ENCODE measurements around the gene ST6GALNAC5. TPM values are rescaled to one million over a fixed set of nuclear protein-coding genes. Genes with fewer than 3 reads are reported as not detected.

ST6GALNAC5 gene
- total RNA-seq, 4 donors from 2014 or later = 0.49 to 14.1 (median 2.1) TPM

DNA sequence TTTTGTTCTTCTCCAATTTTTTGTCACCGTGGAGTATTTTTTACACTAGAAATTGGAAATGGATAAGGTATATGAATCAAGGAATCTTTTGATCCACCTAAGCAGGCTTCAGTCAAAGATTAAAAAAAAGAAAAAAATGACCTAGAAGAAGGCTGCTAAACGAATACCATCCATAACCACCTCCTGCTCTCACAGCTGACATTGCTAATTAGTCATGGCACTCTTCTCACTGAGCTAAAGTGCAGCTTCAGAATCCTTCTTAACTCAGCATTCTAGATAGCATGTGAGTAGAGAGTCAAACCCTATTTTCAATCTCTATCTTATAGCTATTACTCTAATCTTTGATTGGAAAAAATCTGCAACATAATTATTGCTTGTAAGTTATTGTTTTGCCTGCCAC lies 40.2 kb upstream of the ST6GALNAC5 start:
- Histone ChIP-seq H3K4me1 (no peaks in the 10 kb centered on the region), H3K27ac (no peak overlapping the region), H3K4me3 (no peak overlapping the region), H3K36me3 (no peaks in the 10 kb centered on the region), H3K27me3 (no peaks in the 10 kb centered on the region), H3K9me3 (no peaks in the 10 kb centered on the region)
- TF ChIP-seq POLR2A (IDR thresholded peaks at IDR 0.05) (no peak), EP300 (IDR thresholded peaks at IDR 0.05) (no peak), POLR2AphosphoS5 (IDR thresholded peaks at IDR 0.05) (no peak)
- TF ChIP-seq, protein P1, sequence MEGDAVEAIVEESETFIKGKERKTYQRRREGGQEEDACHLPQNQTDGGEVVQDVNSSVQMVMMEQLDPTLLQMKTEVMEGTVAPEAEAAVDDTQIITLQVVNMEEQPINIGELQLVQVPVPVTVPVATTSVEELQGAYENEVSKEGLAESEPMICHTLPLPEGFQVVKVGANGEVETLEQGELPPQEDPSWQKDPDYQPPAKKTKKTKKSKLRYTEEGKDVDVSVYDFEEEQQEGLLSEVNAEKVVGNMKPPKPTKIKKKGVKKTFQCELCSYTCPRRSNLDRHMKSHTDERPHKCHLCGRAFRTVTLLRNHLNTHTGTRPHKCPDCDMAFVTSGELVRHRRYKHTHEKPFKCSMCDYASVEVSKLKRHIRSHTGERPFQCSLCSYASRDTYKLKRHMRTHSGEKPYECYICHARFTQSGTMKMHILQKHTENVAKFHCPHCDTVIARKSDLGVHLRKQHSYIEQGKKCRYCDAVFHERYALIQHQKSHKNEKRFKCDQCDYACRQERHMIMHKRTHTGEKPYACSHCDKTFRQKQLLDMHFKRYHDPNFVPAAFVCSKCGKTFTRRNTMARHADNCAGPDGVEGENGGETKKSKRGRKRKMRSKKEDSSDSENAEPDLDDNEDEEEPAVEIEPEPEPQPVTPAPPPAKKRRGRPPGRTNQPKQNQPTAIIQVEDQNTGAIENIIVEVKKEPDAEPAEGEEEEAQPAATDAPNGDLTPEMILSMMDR (IDR thresholded peaks at IDR 0.05) = no peak
- no peak for DNase-seq (ENCODE audit: low spot score in 2 of 2)
- WGBS = 60% methylated on average over 2 of the region's 2 CpGs

DNA sequence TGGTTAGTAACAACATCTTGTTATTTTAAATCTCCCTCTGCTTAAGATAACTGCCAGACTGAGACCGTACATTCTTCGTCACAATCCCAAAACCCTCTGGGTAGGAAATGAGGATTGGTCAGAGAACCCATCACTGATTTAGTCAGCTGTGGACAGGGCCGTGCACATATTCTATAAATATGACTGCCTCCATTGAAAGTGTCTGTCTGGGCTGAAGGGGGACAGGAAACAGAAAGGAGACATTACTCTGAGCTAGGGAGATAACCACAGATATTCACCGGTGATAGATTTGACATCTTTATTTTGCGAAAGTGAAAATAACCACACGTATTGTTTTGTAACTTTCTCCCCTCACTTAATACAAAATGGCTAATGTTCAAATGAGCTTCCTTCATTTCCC lies 36.9 kb upstream of the ST6GALNAC5 start:
- no peak for DNase-seq (ENCODE audit: low spot score in 2 of 2)
- no peaks in the 10 kb centered on the region for H3K4me1 ChIP-seq
- H3K27me3 ChIP-seq = no peaks in the 10 kb centered on the region
- no peaks in the 10 kb centered on the region for H3K9me3 ChIP-seq
- 61% methylated on average over 6 of the region's 6 CpGs for WGBS
- no peak for TF ChIP-seq POLR2A (IDR thresholded peaks at IDR 0.05)
- TF ChIP-seq EP300 (IDR thresholded peaks at IDR 0.05) = no peak
- TF ChIP-seq, protein P1 (IDR thresholded peaks at IDR 0.05) = no peak
- no peak for TF ChIP-seq POLR2AphosphoS5 (IDR thresholded peaks at IDR 0.05)
- no peak overlapping the region for H3K27ac ChIP-seq
- no peak overlapping the region for H3K4me3 ChIP-seq
- no peaks in the 10 kb centered on the region for H3K36me3 ChIP-seq

DNA sequence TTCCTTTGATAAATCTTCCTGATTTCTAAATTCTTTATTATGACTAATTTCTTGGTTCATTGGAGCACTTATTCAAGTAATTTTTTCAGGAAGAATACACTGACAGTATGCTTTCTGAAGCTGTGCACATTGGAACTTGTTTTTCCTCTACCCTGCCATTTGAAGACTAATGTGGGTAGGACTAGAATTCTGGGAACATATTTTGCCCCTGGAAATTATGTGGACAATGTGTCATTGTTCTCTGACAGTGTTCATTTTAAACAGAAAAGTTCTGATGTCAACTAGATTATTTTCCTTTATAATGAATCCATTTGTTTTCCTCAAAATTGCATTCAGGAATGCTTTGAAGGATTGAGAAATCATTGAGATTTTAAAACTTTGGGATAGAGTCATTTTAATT lies 34.8 kb upstream of the ST6GALNAC5 start:
- no peaks in the 10 kb centered on the region for H3K36me3 ChIP-seq
- no peaks in the 10 kb centered on the region for H3K27me3 ChIP-seq
- no peak overlapping the region for H3K27ac ChIP-seq
- no peak overlapping the region for H3K4me3 ChIP-seq
- H3K9me3 ChIP-seq = no peaks in the 10 kb centered on the region
- TF ChIP-seq, protein P1 (IDR thresholded peaks at IDR 0.05) = no peak
- no peak for TF ChIP-seq POLR2A (IDR thresholded peaks at IDR 0.05)
- no peak for TF ChIP-seq EP300 (IDR thresholded peaks at IDR 0.05)
- no peak for TF ChIP-seq POLR2AphosphoS5 (IDR thresholded peaks at IDR 0.05)
- no peaks in the 10 kb centered on the region for H3K4me1 ChIP-seq
- no peak for DNase-seq (ENCODE audit: low spot score in 2 of 2)

DNA sequence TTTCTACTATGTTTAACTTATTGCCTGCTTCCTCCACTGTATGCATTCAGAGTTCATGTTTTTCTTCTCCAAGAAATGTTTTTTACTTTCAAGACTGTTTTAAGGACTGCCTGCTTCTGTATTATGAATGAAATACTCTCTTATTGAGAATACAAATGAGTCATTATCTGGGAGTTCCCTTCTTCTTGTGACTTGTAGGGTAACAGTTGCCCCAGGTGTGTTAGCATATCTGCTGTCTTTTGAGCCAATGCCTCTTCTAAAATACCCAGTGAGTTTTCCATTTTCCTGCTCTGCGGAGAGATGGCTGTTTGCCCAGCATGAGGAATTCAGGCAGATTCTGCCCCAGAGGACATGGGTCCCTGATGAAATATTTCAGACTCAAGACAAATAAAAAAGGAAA lies 34.1 kb upstream of the ST6GALNAC5 start:
- WGBS = 73% methylated on average over 1 of the region's 1 CpG
- no peaks in the 10 kb centered on the region for H3K9me3 ChIP-seq
- H3K36me3 ChIP-seq = no peaks in the 10 kb centered on the region
- no peak overlapping the region for H3K27ac ChIP-seq
- no peak for TF ChIP-seq EP300 (IDR thresholded peaks at IDR 0.05)
- TF ChIP-seq, protein P1 (IDR thresholded peaks at IDR 0.05) = no peak
- no peak for TF ChIP-seq POLR2A (IDR thresholded peaks at IDR 0.05)
- no peak for TF ChIP-seq POLR2AphosphoS5 (IDR thresholded peaks at IDR 0.05)
- H3K27me3 ChIP-seq = no peaks in the 10 kb centered on the region
- H3K4me3 ChIP-seq = no peak overlapping the region
- DNase-seq (ENCODE audit: low spot score in 2 of 2) = no peak
- H3K4me1 ChIP-seq = no peaks in the 10 kb centered on the region

DNA sequence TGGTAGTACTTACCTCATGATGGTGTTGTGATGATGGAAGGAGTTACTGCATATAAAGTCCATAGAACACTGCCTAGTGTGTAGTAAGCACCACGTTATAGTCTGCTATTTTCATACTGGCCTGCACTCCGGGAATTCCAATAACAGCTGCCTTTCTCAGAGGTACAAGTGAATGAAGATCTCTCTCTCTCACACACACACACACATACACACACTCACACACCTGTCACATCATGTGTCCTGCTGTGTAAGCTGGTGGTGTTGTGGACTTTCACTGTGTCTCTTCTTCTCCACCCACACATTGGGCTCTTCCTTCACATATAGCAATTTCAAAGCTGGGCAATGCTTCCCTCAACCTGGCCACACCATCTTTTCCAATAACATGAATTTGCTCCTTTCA lies 33.4 kb upstream of the ST6GALNAC5 start:
- Histone ChIP-seq H3K36me3 (no peaks in the 10 kb centered on the region), H3K27ac (no peak overlapping the region), H3K9me3 (no peaks in the 10 kb centered on the region), H3K27me3 (no peaks in the 10 kb centered on the region), H3K4me1 (no peaks in the 10 kb centered on the region), H3K4me3 (no peak overlapping the region)
- WGBS = 84% methylated on average over 2 of the region's 2 CpGs
- no peak for TF ChIP-seq POLR2A (IDR thresholded peaks at IDR 0.05)
- no peak for DNase-seq (ENCODE audit: low spot score in 2 of 2)

DNA sequence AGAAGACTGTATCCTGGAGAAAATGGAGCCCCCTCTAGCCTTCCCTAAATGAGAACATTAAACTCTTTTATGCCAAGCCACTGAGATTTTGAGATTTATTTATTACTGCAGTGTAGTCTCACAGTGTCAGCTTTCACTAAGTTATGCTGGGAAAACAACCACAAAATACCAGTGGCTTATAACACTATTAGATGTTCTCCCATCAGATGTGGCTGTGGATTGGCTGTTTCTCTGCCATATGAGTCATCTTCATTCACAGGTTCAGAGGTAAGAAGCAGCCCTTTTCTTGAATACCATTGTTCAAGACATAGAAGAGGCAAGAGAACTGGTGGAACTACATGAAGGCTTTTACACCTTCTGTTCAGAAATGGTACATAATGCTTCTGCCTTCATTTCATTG lies 32.1 kb upstream of the ST6GALNAC5 start:
- Histone ChIP-seq H3K27ac (no peak overlapping the region), H3K36me3 (no peaks in the 10 kb centered on the region), H3K4me3 (no peak overlapping the region), H3K27me3 (no peaks in the 10 kb centered on the region), H3K9me3 (no peaks in the 10 kb centered on the region), H3K4me1 (no peaks in the 10 kb centered on the region)
- no peak for TF ChIP-seq POLR2A (IDR thresholded peaks at IDR 0.05)
- TF ChIP-seq POLR2AphosphoS5 (IDR thresholded peaks at IDR 0.05) = no peak
- TF ChIP-seq, protein P1 (IDR thresholded peaks at IDR 0.05) = no peak
- no peak for TF ChIP-seq EP300 (IDR thresholded peaks at IDR 0.05)
- DNase-seq (ENCODE audit: low spot score in 2 of 2) = no peak

Data from suprapubic skin (tissue), 4 donors.